H54 (cell line): ENCODE results near the gene PSTPIP1.
"Not testable (repeated sequence)": the region's sequence is repeated elsewhere in the genome, so short reads cannot be mapped to it uniquely, and the experiment has no call there.

Experiments
- DNase-seq: peaks from one replicate; pipeline ENCODE4 v3.0.0; 2011; ENCODE audit warnings: low spot score, mixed read lengths; ENCODE audit not compliant: insufficient read length
- FAIRE-seq: peaks from 3 replicates; lab custom pipeline; 2011; peaks lifted over from hg19 to GRCh38; lab: Jason Lieb, UNC
- POLR2A ChIP-seq: IDR thresholded peaks from 2 replicates; pipeline ENCODE4 v1.6.1; 2011; ENCODE audit warnings: low read depth, mild to moderate bottlenecking, low read length

PSTPIP1 gene

DNA sequence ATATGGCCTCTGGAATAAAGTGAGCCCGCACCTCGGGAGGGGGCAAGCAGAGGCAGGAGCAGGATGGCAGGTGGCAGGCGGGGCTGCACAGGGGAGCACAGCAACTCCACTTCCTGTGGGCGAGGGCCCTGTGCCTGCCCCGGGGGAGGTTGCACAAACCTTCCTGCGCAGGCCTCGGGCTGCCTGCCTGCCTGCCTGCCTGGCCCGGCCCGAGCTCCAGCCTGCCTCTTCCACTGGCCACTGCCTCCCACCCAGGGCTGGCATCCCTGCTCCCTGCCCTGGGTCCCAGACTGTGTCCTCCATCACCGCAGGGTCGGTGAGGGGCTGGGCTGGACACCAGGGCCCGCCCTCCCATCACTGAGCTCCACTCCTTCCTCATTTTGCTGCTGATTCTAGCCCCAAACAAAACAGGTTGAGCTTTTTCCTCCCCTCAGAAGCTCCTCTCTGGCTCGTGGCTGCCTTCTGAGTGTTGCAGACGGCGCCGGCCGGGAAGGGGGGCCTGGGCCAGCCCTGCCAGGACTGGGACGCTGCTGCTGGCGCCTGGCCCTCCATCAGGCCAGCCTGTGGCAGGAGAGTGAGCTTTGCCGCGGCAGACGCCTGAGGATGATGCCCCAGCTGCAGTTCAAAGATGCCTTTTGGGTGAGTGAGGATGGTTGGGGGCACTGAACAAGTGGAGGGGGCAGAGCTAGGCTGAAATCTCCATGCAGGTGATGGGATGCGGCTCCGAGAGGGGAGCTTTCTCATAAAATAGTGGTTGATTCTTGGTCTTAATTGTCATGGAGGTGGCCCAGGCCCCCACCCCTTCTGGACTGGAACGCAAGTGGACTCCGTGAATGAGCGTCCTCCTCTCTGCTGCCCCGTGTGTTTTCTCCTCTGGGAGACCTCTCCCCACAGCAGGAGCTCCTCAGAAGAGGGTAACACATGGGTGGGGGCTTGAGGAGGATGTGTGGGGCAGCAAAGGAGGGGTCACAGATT lies at the start of gene PSTPIP1:
Gene PSTPIP1 (plus strand): TSS at position 156 of the 975 bp plus-strand sequence. CDS start 448 bp downstream, at position 604.
- DNase-seq (no peak), FAIRE-seq (no peak)
- no peak for TF ChIP-seq POLR2A

DNA sequence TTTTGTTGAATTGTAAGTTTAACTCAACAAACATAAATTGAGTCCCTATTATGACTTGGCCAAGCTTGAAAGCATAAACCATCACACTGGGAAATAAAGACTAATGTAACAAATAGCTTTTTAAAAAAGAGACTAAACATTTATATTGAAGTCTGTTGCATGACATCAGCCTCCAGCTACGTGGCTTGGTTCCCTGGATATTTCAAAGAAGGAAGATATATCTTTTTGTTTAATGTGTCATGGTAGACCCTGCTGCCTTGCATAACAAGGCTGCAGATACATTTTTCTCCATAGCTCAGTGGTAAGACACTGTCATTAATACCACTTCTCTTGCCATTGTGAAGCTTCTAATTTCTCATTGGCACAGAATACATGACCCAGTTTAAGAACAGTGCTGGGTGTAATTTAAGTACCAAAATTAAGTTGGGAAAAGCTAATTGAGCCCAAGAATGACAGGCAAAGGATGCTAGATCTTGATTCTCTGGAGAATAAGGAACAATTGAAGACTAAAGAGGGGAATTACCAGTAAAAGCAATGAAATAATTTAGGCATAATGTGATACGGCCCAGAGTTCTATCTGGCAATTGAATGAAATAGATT lies 49.3 kb upstream of the PSTPIP1 start:
- DNase-seq, result no peak
- no peak for FAIRE-seq
- no peak for TF ChIP-seq POLR2A

DNA sequence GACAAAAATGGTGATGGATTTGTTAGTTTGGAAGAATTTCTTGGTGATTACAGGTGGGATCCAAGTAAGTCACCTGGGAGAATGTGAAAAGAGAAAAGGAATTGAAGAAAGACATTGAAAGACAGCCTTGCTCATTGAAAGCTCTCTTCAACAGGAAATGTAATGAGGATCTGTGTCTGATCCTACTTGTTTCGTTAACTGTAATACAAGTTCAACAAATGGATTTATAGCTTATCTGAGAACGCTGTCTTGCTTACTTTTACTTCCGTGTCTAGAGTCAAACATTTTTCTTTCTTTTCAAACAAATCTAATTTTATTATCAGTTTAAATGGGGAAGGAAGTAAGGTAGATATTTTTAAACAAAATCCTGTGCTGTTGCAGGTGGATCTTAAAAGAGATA lies 47.5 kb upstream of the PSTPIP1 start:
- FAIRE-seq (no peak), DNase-seq (no peak)
- no peak for TF ChIP-seq POLR2A

DNA sequence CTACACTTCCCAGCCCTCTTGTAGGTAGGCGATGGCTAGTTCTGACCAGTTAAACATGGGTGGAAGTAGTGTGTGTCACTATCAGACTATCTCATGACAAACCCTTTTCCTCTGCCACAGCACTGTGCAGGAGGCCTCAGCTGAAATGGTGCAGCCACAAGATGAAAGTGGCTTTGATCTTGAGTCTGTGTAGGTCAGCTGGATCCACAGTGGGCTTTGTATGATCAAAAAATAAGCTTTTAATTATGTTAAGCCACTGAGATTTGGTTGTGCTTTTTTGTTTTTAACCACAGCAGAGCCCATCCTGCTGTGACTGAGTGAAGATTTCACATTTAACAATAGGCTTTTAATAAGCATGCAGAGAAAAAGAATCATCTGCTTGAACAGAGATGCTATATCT lies 43.7 kb upstream of the PSTPIP1 start:
- no peak for TF ChIP-seq POLR2A
- DNase-seq (no peak), FAIRE-seq (no peak)

DNA sequence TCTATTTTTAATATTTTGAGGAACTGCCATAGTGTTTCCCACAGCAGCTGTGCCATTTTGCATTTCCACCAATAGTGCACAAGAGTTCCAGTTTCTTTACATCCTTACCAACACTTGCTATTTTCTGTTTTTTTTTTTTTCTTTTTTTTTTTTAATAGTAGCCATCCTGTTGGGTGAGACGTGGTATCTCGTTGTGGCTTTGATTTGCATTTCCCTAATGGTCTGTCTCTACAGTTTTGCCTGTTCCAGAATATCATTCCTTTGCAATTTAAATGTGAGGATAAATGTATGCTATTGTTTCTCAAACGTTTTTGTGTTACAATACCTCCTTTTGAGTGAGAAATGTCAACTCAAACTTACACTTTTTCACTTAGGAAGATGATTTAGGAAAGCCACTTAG lies 41.0 kb upstream of the PSTPIP1 start:
- FAIRE-seq (no peak), DNase-seq (no peak)
- no peak for TF ChIP-seq POLR2A

DNA sequence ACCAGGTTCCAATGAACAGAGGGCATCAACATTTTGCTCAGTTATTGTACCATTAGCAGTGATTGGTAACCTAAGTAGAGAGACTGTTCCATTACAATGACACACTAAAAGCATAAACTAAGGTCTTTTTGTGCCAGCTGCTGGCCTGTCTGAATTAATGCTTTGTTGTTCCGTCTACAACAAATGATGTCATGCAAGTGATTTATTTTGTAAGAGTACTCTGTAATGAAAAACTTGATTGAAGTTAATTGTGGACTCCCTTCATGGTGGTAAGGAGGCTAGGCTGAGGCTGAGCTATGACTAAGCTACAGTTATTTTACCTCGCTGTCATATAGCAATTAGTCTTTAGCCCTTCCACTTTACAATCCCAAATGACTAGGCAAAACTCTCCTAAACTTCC lies 40.2 kb upstream of the PSTPIP1 start:
- DNase-seq, result no peak
- FAIRE-seq, result no peak
- no peak for TF ChIP-seq POLR2A

DNA sequence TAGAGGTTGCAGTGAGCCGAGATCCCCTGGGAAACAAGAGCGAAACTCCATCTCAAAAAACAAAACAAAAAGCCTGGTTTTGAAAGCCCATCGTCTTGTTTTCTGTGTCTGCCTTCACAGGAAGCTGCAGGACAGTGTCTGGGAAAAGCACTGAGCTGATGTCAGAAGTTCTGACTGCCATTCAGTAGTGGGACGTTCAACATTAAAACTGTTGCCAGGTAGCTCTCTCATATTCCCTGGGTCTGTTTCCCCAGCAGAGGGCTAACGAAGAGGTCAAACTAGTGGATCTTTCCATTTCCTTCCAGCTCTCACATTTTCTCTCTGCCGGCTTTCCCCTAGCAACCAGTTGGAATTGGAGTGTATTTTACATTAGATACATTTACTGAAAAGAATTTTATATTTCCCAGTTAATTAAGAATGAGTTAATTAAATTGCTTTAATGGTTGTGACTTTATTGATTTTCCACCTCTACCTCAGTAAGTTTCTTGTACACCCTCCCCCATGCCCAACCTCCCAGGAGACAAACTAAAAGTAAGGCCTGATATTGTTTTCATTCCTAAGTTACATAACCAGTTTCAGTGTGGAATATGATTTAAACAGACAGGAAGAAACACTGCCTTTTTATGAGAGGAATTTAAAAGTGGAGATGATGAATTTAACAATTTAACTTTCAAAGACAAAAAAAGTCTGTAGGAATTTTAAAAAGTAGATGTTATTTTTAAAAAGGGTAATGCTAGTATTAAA lies 33.5 kb upstream of the PSTPIP1 start:
- no peak for TF ChIP-seq POLR2A
- DNase-seq (no peak), FAIRE-seq (no peak)

DNA sequence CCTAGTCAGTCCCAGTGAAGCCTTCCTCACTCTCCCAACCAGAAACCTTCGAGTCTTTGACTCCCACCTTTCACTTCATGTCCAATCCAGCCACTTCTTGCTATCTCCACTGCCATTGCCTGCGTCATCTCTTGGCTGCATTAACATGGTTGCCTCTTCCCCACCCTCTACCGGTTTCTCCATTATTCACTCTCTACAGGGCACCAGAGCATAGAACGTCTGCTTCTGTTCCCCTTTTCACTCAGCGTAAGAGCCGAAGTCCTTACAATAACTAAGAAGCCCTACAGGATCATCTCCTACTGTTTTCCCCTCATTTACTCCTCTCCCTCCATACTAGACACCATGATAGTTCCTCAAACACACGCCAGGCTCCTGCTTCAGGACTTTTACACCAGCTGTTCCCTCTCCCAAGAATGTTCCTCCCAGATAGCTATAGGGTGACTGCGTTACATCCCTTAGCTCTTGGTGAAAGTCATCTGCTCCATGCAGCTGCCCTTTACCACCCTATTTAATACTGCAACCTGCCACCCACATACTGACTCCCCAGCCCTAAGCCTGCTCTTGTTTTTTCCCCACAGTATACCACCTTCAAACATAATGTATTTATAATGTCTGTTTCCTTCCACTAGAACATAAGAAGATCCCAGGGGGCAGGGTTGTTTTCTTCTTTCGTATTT lies 32.5 kb upstream of the PSTPIP1 start:
- DNase-seq (no peak), FAIRE-seq (no peak)
- no peak for TF ChIP-seq POLR2A

DNA sequence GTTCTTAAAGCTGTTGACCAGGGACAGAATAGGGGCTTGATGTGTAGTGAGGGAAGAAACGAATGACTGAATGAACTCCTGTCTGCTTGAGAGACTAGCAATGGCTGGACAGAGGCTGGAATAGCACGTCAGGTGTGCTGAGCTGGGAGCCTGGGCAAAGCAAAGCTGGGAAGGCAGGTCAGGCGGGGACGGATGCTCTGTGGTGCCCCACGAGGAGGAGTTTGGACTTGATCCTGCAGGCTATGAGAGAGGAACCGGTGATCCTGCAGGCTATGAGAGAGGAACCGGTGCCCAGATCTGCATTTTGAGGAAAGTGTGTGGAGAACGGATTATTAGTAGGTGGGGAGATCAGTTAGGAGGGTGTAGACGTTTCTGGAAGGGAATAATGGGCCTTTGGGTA lies 31.3 kb upstream of the PSTPIP1 start:
- no peak for TF ChIP-seq POLR2A

DNA sequence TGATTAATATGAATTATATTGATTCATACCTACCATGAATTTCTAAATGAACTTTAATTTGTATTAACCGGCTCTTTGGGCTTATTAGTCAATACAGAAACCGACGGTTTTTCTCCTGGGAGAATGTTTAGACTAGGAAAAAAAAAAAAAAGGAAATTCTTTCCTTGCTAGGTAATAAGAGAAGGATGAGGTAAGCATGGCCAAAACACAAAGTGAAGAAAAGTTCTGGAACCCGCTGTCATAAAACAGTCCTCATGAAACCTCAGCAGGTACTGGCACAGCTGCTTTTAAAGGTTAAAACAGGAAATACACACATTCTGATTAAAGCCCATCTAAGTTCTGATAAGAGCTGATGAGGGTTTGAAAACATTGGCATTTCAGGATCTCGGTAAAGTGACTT lies 30.8 kb upstream of the PSTPIP1 start:
- no peak for TF ChIP-seq POLR2A
- FAIRE-seq (no peak), DNase-seq (no peak)

More for the DNA sequence above, 31.3 kb upstream of the PSTPIP1 start:
- no peak for FAIRE-seq
- DNase-seq, result no peak

DNA sequence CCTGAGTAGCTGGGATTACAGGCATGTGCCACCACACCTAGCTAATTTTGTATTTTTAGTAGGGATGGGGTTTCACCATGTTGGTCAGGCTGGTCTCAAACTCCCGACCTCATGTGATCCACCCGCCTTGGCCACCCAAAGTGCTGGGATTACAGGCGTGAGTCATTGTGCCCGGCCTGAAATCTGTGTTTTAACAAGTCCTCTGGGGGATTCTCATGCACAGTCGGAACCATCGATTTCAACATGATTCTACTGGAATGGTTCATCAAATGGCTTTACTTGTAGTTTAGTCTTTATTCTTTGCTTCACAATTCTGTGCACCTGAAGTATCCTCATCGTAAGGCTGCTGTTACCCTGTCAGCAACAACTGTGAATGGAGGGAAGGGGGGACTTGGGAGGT lies 28.9 kb upstream of the PSTPIP1 start:
- DNase-seq, FAIRE-seq: not testable (repeated sequence)

DNA sequence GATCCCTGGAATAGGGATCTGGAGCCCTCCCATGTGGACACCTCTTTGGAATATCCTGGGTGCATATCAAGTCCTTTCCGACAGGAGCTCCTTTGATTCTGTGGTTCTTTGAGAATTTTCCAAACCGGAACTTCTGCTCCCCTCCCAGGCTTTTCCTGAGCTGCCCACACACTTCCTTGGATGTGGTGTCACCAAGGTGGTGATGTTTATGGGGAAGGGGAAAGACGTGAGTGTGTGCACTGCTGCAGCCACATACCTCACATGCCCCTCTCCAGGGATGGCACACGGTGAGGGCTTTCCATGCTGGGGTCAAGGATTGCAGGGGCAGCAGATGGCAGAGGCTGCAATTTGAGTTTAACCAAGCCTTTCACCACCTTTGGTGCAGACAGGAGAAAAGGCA lies 27.9 kb upstream of the PSTPIP1 start:
- TF ChIP-seq POLR2A, result no peak
- FAIRE-seq (no peak), DNase-seq (no peak)

DNA sequence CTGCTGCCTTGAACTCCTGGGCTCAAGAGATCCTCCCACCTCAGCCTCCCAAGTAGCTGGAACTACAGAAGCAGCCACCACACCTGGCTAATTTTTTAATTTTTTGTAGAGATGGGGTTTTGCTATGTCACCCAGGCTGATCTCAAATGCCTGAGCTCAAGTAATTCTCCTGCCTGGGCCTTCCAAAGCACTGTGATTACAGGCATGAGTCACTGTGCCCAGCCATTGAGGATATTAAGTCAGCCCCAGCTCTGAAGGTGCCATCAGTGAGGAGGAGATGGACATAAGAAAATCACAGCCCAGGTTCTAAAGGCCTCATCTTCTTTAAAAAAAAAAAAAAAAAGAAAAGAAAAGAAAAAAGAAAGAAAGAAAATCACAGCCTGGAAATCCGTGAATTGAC lies 26.6 kb upstream of the PSTPIP1 start:
- TF ChIP-seq POLR2A, result no peak
- FAIRE-seq (no peak), DNase-seq (no peak)
